ENCODE results near the gene BUB1B. TPM values are rescaled to one million over a fixed set of nuclear protein-coding genes. Genes with fewer than 3 reads are reported as not detected.
"Not testable (repeated sequence)": the region's sequence is repeated elsewhere in the genome, so short reads cannot be mapped to it uniquely, and the experiment has no call there.

The BUB1B gene
- total RNA-seq, 1 experiment from 2014 or later = 73.0 TPM

DNA sequence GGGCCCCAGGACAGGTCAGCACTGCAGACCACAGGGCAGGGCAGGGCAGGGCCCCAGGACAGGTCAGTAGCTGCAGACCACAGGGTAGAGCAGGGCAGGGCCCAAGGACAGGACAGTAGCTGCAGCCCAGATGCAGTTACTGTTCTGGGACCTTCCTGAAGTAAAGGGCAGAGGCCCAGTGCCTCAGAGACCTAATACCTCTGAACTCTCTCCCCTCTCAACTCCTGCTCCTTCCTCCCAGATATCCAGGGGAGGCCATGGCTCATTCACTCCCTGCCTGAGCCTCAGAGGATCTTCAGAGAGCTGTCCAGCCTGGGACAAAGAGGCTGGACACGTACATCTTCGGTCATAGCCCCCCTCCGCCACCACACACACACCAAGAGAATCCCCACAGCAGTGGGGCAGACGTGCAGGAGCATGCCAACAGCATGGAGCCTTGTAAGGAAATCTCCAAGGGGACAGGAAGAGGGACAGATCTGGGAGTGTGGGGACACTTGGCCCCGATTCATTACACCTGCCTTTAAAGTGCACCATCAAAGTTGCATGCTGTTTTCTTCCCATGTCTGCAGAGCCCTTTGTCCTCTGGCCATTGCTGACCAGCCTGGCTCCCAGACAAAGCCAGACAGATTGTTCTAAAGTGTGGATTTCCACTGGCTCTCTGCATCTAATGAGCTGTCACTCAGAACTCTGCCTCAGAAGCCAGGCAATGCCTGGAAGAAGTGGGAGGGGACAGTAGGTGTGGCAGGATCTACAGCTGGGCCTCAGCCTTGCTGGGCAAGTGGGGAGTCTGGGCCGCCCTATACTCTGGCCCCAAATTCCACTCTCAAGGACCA lies 24.2 kb upstream of the BUB1B start:
- intact Hi-C loops (cut with micrococcal nuclease) = no loop called here
- no peak for ATAC-seq
- H3K27ac ChIP-seq (ENCODE audit: low read length) = no peak overlapping the region
- no peak for DNase-seq
- H3K27me3 ChIP-seq (ENCODE audit: low read length) = no peaks in the 10 kb centered on the region; the same call in 1 of the 2 replicates
- no TSS peak for BruUV-seq (replicated peaks)
- no peaks in the 10 kb centered on the region for H3F3A ChIP-seq (ENCODE audit: low read length, unreplicated experiment)
- H3K4me3 ChIP-seq (ENCODE audit: low read length) = no peak overlapping the region
- H3K9me3 ChIP-seq (ENCODE audit: low read length) = no peaks in the 10 kb centered on the region
- H3K79me2 ChIP-seq (ENCODE audit: low read length) = no peaks in the 10 kb centered on the region
- TF ChIP-seq EZH2phosphoT487 (IDR thresholded peaks at IDR 0.05; ENCODE audit: borderline replicate concordance, low read length) (no peak), EZH2 (IDR thresholded peaks at IDR 0.05; ENCODE audit: low read length, unreplicated experiment) (no peak)
- TF ChIP-seq, protein P1, sequence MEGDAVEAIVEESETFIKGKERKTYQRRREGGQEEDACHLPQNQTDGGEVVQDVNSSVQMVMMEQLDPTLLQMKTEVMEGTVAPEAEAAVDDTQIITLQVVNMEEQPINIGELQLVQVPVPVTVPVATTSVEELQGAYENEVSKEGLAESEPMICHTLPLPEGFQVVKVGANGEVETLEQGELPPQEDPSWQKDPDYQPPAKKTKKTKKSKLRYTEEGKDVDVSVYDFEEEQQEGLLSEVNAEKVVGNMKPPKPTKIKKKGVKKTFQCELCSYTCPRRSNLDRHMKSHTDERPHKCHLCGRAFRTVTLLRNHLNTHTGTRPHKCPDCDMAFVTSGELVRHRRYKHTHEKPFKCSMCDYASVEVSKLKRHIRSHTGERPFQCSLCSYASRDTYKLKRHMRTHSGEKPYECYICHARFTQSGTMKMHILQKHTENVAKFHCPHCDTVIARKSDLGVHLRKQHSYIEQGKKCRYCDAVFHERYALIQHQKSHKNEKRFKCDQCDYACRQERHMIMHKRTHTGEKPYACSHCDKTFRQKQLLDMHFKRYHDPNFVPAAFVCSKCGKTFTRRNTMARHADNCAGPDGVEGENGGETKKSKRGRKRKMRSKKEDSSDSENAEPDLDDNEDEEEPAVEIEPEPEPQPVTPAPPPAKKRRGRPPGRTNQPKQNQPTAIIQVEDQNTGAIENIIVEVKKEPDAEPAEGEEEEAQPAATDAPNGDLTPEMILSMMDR (conservative IDR thresholded peaks at IDR 0.05; ENCODE audit: low read depth, low read length) = no peak
- no peak overlapping the region for H3K4me2 ChIP-seq (ENCODE audit: low read length)
- no peak overlapping the region for H3K9ac ChIP-seq (ENCODE audit: low read length)
- H4K20me1 ChIP-seq (ENCODE audit: low read length) = no peaks in the 10 kb centered on the region
- no peaks in the 10 kb centered on the region for H3K9me2 ChIP-seq (replicated peaks; ENCODE audit: low read length)
- ChIA-PET CTCF (no interaction called here), POLR2A (ENCODE audit: unreplicated experiment) (no interaction called here)
- H2AFZ ChIP-seq (ENCODE audit: low read length) = no peak overlapping the region
- H3K36me3 ChIP-seq (ENCODE audit: low read depth, low read length) = no peaks in the 10 kb centered on the region
- H3K4me1 ChIP-seq (ENCODE audit: insufficient read depth, low read length) = no peaks in the 10 kb centered on the region

DNA sequence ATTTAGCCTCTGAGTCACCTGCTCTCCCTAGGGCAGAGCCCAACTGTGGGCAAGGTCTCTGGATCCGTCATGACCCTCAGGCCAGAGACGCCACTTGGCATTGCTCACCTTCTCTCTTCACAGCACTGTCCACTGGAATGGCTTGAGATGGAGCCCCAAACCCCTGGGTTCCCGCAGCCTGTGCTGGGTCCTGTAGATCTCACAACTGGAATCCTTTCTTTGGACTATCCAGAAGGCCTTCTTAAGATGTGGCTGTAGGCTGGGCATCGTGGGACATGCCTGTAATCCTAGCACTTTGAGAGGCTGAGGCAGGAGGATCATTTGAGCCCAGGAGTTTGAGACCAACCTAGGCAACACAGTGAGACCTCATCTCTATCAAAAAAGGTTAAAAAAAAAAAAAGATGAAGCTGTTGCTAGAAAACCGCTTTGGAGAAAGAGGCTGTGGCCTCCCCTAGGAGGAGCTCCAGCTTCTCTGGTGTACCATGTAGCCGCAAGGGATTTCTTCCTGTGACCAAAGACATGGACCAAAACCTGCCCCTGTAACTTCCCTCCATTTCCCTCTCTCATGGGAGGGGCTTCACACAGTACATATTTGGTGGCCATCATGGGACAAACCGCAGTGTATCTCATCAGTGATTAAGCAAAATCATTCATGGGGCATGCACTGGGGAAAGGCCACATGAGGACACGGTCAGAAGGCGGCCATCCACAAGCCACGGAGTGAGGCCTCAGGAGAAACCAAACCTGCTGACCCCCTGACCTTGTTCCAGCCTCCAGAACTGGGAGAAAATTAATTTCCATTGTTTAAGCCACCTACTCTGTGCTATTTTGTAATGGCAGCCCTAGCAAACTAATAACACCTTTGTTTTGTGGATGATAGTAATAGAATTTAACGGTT lies 23.3 kb upstream of the BUB1B start:
- H3K4me2 ChIP-seq (ENCODE audit: low read length) = no peak overlapping the region
- no peaks in the 10 kb centered on the region for H3K27me3 ChIP-seq (ENCODE audit: low read length)
- no peaks in the 10 kb centered on the region for H3F3A ChIP-seq (ENCODE audit: low read length, unreplicated experiment)
- H3K79me2 ChIP-seq (ENCODE audit: low read length) = no peaks in the 10 kb centered on the region
- intact Hi-C loops (cut with micrococcal nuclease) = no loop called here
- H3K9me2 ChIP-seq (replicated peaks; ENCODE audit: low read length) = no peaks in the 10 kb centered on the region
- CTCF ChIA-PET = interaction anchor here (0.6 to 0.7 kb wide), 2 partner anchors 75 to 103 kb away, joined by 3 to 5 read pairs; no protein-coding TSS in a partner anchor
- POLR2A ChIA-PET (ENCODE audit: unreplicated experiment) = no interaction called here
- H3K9me3 ChIP-seq (ENCODE audit: low read length) = no peaks in the 10 kb centered on the region
- DNase-seq (peak; percentile 25), ATAC-seq (no peak)
- BruUV-seq (replicated peaks) = no TSS peak
- TF ChIP-seq EZH2 (IDR thresholded peaks at IDR 0.05; ENCODE audit: low read length, unreplicated experiment) = no peak
- TF ChIP-seq, protein P1 (conservative IDR thresholded peaks at IDR 0.05; ENCODE audit: low read depth, low read length) = 0 out of 2 replicates have a peak, but pooled peaks have one; percentile 17
- no peaks in the 10 kb centered on the region for H3K4me1 ChIP-seq (ENCODE audit: insufficient read depth, low read length)
- H3K9ac ChIP-seq (ENCODE audit: low read length) = no peak overlapping the region
- no peaks in the 10 kb centered on the region for H3K36me3 ChIP-seq (ENCODE audit: low read depth, low read length)
- no peak overlapping the region for H3K27ac ChIP-seq (ENCODE audit: low read length)
- H4K20me1 ChIP-seq (ENCODE audit: low read length) = no peaks in the 10 kb centered on the region
- no peak overlapping the region for H2AFZ ChIP-seq (ENCODE audit: low read length)
- H3K4me3 ChIP-seq (ENCODE audit: low read length) = no peak overlapping the region

DNA sequence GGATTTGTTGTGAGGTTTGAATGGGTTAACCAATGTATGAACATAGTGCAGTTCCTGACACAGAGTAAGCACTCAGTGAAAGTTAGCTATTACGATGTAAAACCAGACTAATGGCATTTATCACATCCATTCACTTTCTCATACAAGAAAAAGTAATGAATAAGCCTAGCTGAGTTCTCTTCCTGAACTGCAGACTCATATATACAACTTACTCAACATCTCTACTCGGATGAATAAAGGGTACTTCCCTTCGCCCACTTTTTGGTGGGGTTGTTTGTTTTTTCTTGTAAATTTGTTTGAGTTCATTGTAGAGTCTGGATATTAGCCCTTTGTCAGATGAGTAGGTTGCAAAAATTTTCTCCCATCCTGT lies 22.7 kb upstream of the BUB1B start:
- H2AFZ ChIP-seq (ENCODE audit: low read length); H3K9me2 ChIP-seq (replicated peaks; ENCODE audit: low read length); H3K4me1 ChIP-seq (ENCODE audit: insufficient read depth, low read length); H3K27me3 ChIP-seq (ENCODE audit: low read length); H3F3A ChIP-seq (ENCODE audit: low read length, unreplicated experiment); ATAC-seq; POLR2A ChIA-PET (ENCODE audit: unreplicated experiment); H4K20me1 ChIP-seq (ENCODE audit: low read length); BruUV-seq (replicated peaks); H3K36me3 ChIP-seq (ENCODE audit: low read depth, low read length); H3K4me3 ChIP-seq (ENCODE audit: low read length); DNase-seq; H3K27ac ChIP-seq (ENCODE audit: low read length); H3K9me3 ChIP-seq (ENCODE audit: low read length); H3K79me2 ChIP-seq (ENCODE audit: low read length); intact Hi-C loops (cut with micrococcal nuclease); H3K4me2 ChIP-seq (ENCODE audit: low read length); H3K9ac ChIP-seq (ENCODE audit: low read length): not testable (repeated sequence)
- CTCF ChIA-PET = interaction anchor here (0.6 to 0.7 kb wide), 2 partner anchors 75 to 104 kb away, joined by 3 to 5 read pairs; no protein-coding TSS in a partner anchor

Measured in PC-3 (cell line).